ENCODE data around the gene HOXC11.

Gene HOXC11

DNA sequence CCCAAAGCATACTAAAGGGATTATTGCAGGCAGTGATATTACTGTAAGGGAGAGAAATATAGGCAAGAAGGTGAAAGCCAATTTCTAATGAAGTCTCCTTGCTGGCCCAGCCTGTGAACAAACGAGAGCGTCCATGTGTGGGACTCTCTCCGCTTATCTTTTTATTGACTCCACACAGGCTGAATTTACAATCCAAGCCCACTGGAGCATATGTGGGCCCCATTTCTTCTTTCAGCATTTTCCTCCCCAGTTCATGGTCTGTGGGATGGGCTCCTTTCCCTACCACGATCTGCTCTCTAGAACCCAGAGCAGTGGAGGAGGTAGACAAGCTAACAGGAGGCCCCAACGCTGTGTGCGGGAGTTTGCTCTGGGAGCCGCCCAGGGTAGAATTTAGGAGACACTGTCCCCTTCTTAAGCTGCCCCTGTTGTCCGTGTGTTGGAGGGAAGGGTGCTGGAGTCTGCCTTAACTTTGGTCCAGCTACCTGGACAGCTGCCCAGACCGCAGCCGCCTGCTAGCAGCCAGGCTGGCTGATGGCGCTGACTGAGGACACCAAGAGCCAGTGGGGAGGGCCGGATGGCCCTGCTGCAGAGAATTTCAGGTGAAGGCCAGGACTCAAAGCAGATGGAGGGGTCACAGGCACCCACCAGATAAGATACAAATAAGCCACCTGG is 3.2 kb upstream of the HOXC11 start:
- H3K36me3 ChIP-seq (replicated peaks) = no peaks in the 10 kb centered on the region
- no peaks in the 10 kb centered on the region for H3K9me3 ChIP-seq
- no peak for DNase-seq (ENCODE audit: low spot score in 2 of 2)
- in situ Hi-C loops (cut with MboI; ENCODE audit: low sequenced_read_pairs) = no loop called here
- no peaks in the 10 kb centered on the region for H3K27me3 ChIP-seq (ENCODE audit: low read depth)
- peaks cover 15% of the 10 kb centered on the region for H3K4me1 ChIP-seq
- H3K4me3 ChIP-seq = no peak overlapping the region

DNA sequence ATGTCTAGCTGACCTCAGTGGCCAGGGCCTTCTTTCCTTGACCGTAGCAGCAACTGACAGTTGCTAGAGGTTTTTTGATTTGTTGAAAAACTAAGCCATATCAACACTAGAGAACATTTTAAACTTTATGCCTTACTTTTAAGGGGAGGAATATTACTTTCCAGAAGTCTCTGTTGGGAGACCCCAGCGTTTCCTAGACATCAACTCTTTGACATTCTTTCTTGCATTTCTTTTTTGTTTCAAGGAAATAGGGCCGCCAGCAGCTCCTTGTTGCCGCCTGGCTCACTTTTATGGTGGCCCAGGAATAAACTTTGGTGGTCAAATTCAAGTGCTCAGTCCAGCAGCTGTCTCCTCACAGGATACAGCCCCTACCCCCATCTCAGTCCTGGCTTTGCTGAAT is 2.5 kb upstream of the HOXC11 start:
- DNase-seq (ENCODE audit: low spot score in 2 of 2) = no peak
- Histone ChIP-seq H3K9me3 (no peaks in the 10 kb centered on the region), H3K4me1 (peaks cover 9% of the 10 kb centered on the region), H3K27me3 (ENCODE audit: low read depth) (no peaks in the 10 kb centered on the region), H3K36me3 (replicated peaks) (no peaks in the 10 kb centered on the region), H3K4me3 (no peak overlapping the region)
- in situ Hi-C loops (cut with MboI; ENCODE audit: low sequenced_read_pairs) = no loop called here

DNA sequence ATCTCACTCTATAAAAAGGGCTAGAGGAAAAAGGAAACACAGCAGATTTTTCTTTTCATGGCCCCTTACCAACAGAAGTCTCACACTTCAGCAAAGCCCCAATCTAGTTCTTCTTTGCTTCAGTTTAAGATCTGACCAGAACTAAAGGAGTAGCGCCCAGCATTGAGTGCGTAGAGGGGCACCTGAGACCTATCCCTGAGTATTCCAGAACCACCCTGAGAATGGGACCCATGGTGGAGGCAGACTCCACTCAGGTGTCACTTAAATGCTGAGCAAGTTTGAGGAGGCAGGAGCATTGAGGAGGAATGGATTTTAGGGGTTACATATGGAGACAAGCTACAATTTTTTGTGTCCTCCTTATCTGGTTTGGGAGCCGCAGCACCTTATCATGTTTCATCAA is 1.8 kb upstream of the HOXC11 start:
- DNase-seq (ENCODE audit: low spot score in 2 of 2) = no peak
- Histone ChIP-seq H3K4me3 (no peak overlapping the region), H3K4me1 (peaks cover 5% of the 10 kb centered on the region), H3K27me3 (ENCODE audit: low read depth) (no peaks in the 10 kb centered on the region), H3K9me3 (no peaks in the 10 kb centered on the region), H3K36me3 (replicated peaks) (no peaks in the 10 kb centered on the region)
- in situ Hi-C loops (cut with MboI; ENCODE audit: low sequenced_read_pairs) = no loop called here

DNA sequence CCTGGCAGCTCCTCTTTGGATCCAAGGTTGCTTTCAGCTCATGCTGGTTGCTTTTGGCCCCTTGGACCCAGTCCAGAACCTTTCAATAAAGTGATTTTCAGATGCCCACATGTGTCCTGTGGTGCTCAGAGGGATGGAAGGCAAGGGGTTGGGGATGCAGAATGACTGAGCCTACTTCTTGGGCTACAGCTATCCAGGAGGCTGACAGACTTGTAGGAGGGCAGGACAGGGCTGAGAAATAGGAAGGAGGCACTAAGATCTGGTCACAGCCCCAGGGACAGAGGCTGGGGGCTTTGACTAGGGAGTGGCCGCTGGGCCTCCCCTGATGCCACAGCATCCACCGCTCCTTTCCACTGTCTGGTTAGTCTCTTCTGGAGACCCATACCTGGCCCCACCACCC is 1.2 kb upstream of the HOXC11 start:
- Histone ChIP-seq H3K27me3 (ENCODE audit: low read depth) (no peaks in the 10 kb centered on the region), H3K36me3 (replicated peaks) (no peaks in the 10 kb centered on the region), H3K4me3 (no peak overlapping the region), H3K9me3 (no peaks in the 10 kb centered on the region), H3K4me1 (peaks cover 5% of the 10 kb centered on the region)
- in situ Hi-C loops (cut with MboI; ENCODE audit: low sequenced_read_pairs) = no loop called here
- no peak for DNase-seq (ENCODE audit: low spot score in 2 of 2)

DNA sequence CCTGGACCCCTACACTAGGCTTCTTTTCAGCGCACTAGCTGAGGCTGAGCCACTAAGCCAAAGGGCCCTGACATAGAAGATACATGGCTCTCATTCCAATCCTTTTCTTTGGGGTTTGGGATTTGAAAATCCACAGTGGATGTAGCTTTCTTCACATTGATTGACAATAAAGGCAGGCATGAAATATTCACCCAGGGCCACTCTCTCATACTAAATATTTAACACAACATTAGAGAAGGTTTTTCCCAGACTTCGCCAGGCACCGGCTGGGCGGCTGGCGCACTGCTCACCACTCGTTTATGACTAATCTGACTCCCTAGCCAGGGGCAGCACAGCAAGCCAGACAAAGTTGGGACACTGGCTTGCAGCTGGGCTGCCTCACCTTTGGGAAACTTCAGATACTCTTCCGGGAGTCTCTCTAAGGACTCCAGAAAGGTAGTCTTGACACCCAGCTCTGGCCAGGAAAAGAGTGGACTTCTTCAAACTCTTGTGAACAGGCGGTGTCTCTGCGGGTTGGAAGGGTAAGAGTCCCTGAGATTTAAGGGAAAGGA is 699 bp upstream of the HOXC11 start:
- in situ Hi-C loops (cut with MboI; ENCODE audit: low sequenced_read_pairs) = no loop called here
- no peaks in the 10 kb centered on the region for H3K36me3 ChIP-seq (replicated peaks)
- no peaks in the 10 kb centered on the region for H3K9me3 ChIP-seq
- H3K4me3 ChIP-seq = no peak overlapping the region
- H3K27me3 ChIP-seq (ENCODE audit: low read depth) = no peaks in the 10 kb centered on the region
- DNase-seq (ENCODE audit: low spot score in 2 of 2) = no peak
- peaks cover 8% of the 10 kb centered on the region for H3K4me1 ChIP-seq

DNA sequence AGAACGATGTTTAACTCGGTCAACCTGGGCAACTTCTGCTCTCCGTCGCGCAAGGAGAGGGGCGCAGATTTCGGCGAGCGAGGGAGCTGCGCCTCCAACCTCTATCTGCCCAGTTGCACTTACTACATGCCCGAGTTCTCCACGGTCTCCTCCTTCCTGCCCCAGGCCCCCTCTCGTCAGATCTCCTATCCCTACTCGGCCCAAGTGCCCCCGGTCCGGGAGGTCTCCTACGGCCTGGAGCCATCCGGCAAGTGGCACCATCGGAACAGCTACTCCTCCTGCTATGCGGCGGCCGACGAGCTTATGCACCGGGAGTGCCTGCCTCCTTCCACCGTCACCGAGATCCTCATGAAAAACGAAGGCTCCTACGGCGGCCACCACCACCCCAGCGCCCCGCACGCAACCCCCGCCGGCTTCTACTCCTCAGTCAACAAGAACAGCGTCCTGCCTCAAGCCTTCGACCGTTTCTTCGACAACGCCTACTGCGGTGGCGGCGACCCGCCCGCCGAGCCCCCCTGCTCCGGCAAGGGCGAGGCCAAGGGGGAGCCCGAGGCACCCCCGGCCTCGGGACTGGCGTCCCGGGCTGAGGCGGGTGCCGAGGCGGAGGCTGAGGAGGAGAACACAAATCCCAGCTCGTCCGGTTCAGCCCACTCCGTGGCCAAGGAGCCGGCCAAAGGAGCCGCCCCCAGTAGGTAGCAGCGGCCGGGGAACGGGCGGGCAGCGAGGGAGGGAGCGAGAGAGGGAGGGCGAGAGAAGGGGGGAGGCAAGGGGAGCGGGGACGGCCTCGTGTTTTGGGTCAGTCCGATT is 513 bp downstream of the HOXC11 start:
- in situ Hi-C loops (cut with MboI; ENCODE audit: low sequenced_read_pairs) = no loop called here
- no peaks in the 10 kb centered on the region for H3K27me3 ChIP-seq (ENCODE audit: low read depth)

DNA sequence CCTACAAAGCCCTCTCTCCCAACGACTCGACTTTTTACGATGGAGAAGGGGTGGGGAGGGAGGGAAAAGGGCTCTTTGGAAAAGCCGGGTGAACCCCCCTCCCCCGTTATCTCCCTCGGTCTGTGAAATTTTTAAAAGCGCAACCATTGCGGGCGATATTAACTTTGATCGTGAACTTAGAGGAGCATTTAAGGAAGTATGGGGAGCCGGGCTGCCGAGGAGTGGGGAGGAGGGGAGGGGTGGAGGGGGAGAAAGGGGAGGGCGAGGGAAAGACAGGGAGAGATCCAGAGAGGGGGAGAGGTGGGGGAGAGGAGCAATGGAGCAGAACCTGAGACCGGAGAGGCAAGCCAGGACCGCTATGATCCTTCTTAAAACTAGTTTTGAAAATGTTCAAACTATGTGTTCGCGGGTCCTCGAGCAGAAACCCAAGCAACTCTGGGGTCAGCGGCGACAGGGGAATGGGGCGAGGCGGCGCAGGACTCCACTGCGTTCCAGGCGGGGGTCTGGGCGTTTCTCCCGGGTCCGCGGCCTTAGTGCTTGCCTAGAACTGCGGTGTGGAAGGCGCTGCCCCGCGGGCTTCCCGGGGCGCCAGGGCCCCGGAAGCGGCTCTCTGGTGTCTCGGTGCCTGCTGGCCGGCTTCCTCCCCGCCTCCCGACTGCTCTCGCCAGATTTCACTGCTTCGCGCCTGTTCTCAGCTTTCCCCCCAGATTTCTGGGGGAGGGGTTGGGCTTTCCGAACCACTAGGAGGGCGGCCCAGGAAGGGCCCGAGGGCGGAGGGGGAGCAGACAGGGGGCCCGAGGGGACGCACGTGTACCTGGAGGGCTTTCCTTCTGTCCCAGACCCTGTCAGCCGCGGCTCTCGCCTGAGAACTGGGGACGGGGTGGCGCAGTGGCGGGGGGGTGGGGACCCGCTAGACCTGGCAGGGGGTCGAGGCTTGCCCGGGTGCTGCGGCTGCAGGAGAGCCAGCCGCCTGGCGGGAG is 1.4 kb downstream of the HOXC11 start, which contains the start of gene HOTAIR:
Gene HOTAIR, minus strand, starts transcription at position 871 of the 980 bp plus-strand sequence.
- H3K27me3 ChIP-seq (ENCODE audit: low read depth) = no peaks in the 10 kb centered on the region
- peak in 1 of 2 experiments; percentile 53 for DNase-seq (ENCODE audit: low spot score in 2 of 2)

More for the DNA sequence above, 513 bp downstream of the HOXC11 start:
- Histone ChIP-seq H3K36me3 (replicated peaks) (no peaks in the 10 kb centered on the region), H3K4me3 (peak overlapping the region; percentile 27), H3K9me3 (no peaks in the 10 kb centered on the region), H3K4me1 (peaks cover 18% of the 10 kb centered on the region)
- DNase-seq (ENCODE audit: low spot score in 2 of 2) = peak in 1 of 2 experiments; percentile 65

DNA sequence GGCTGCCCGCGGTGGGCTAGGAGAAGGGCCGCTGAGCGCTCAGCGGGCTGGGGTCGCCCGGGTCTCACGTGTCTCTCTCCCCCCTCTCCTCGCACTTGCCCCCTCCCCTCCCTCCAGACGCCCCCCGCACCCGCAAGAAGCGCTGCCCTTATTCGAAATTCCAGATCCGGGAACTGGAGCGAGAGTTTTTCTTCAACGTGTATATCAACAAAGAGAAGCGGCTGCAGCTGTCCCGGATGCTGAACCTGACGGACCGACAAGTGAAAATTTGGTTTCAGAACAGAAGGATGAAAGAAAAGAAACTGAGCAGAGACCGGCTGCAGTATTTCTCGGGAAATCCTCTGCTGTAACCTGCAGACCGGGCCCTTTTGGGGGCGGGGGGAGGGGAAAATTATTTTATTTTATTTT is 2.1 kb downstream of the HOXC11 start:
- in situ Hi-C loops (cut with MboI; ENCODE audit: low sequenced_read_pairs) = loop anchor here (25.0 kb wide), 1 partner anchor 387 kb away; the partner anchor contains the start of gene GPR84
- DNase-seq (ENCODE audit: low spot score in 2 of 2) = no peak
- H3K27me3 ChIP-seq (ENCODE audit: low read depth) = no peaks in the 10 kb centered on the region

More for the DNA sequence above, 1.4 kb downstream of the HOXC11 start, which contains the start of gene HOTAIR:
- Histone ChIP-seq H3K4me3 (peak within 1 kb of the TSS; percentile 27), H3K4me1 (peaks cover 26% of the 10 kb centered on the region), H3K9me3 (no peaks in the 10 kb centered on the region), H3K36me3 (replicated peaks) (no peaks in the 10 kb centered on the region)
- in situ Hi-C loops (cut with MboI; ENCODE audit: low sequenced_read_pairs) = loop anchor here (25.0 kb wide), 1 partner anchor 388 kb away; the partner anchor contains the start of gene GPR84

DNA sequence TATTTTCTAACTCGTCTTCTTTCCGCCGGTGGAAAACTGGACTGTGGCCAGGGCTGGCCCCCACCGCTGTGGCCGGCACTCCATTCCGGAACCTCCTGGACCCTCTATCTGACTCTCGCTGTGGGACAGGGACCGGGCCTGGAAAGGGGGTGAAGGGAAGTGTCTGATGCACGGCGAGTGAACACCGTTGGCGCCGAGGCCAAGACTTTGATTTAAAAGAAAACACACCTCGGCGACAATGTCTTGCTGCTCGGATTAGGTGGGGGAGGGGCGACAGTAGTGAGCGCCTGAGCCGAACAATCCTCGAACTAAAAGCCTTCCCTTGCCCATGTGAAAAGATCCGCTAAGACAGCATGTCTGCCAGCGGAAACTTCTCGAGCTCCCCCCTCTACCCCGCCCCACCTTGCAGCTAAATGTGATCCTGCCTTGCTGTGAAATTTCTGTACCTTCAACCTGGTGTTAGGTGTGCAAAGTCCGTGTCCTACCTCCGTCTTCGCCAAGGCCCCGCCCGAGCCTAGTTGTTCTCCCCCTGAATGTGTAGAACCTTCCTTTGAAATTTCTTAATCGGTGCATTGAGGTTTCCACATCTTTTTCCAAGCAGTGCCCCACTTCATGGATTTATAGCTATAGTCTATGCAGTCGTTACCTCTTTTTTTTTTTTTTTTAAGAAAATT is 2.7 kb downstream of the HOXC11 start:
- H3K4me1 ChIP-seq = peaks cover 30% of the 10 kb centered on the region
- in situ Hi-C loops (cut with MboI; ENCODE audit: low sequenced_read_pairs) = loop anchor here (25.0 kb wide), 1 partner anchor 387 kb away; the partner anchor contains the start of gene GPR84
- no peak for DNase-seq (ENCODE audit: low spot score in 2 of 2)
- no peaks in the 10 kb centered on the region for H3K27me3 ChIP-seq (ENCODE audit: low read depth)
- no peaks in the 10 kb centered on the region for H3K9me3 ChIP-seq
- H3K4me3 ChIP-seq = no peak overlapping the region
- H3K36me3 ChIP-seq (replicated peaks) = no peaks in the 10 kb centered on the region

More for the DNA sequence above, 2.1 kb downstream of the HOXC11 start:
- Histone ChIP-seq H3K36me3 (replicated peaks) (no peaks in the 10 kb centered on the region), H3K9me3 (no peaks in the 10 kb centered on the region), H3K4me3 (no peak overlapping the region), H3K4me1 (peaks cover 30% of the 10 kb centered on the region)

DNA sequence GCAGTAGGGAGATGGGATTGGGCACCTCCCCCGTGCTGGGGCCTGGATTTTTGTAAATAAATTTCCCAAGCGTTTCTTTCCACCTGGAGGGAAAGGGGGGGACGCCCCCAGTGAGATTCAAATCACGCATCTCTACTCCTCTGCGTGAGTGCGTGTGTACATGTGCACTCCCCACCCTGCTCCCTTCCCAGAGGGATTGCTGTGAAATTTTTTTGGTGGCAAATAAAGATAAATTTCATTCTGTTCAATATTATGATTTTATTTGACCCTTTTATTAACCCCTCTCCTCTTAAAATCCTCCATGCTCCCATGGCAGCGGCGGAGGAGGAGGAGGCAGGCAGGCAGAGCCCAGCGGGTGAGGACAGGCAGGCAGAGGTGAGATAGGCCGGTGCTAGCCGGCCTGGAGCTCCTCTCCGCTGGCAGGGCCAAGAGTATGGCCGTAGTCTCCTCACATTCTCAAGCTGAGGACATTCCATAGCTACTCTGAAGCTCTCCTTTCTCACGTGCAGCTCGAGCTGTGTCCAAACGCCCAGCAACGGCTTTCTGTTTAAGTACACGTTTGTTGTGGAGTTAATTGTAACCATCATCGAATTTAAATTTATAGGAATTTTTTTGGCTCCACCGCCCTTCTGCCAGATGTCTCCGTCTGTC is 3.4 kb downstream of the HOXC11 start:
- Histone ChIP-seq H3K4me3 (no peak overlapping the region), H3K36me3 (replicated peaks) (no peaks in the 10 kb centered on the region), H3K4me1 (peaks cover 30% of the 10 kb centered on the region), H3K27me3 (ENCODE audit: low read depth) (no peaks in the 10 kb centered on the region), H3K9me3 (no peaks in the 10 kb centered on the region)
- in situ Hi-C loops (cut with MboI; ENCODE audit: low sequenced_read_pairs) = loop anchor here (25.0 kb wide), 1 partner anchor 386 kb away; the partner anchor contains the start of gene GPR84
- DNase-seq (ENCODE audit: low spot score in 2 of 2) = no peak

DNA sequence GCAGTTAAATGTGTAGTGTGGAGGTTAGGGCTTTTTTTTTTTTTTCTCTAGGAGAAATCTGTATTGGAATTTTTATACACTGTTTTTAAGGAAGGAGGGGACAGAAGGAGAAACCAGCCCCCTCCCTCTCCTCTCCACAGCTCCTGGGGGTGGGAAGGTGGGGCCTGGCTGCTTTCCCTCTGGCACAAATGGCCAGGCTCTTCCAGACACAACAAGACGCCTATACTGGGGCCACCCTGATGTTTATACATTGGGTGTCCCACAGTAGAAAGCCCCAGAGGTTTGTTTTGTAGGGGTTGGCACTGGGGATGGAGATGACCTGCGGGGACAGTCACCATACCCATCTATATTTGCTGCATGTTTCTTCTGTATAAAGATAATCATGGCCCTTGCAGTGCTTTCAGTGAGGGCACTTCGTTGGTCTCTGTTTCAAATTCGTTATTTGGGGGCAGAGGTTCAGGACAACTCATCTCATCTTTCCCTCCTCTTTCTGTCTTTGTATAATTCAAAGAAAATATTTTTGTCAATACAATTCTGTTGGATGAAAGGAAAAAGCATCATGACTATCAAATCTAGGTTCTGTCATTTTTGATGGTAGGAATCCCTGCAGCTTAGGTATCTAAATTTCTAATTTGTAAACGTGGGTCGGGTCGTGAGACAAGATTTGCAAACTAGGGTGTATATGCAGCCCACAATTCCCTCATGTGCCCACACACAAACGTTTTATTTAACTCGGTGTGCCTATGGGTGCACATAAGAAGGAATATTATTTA is 4.1 kb downstream of the HOXC11 start:
- H3K27me3 ChIP-seq (ENCODE audit: low read depth) = no peaks in the 10 kb centered on the region

More for the DNA sequence above, 4.1 kb downstream of the HOXC11 start:
- Histone ChIP-seq H3K36me3 (replicated peaks) (no peaks in the 10 kb centered on the region), H3K4me1 (peaks cover 30% of the 10 kb centered on the region), H3K4me3 (no peak overlapping the region), H3K9me3 (no peaks in the 10 kb centered on the region)
- DNase-seq (ENCODE audit: low spot score in 2 of 2) = no peak
- in situ Hi-C loops (cut with MboI; ENCODE audit: low sequenced_read_pairs) = loop anchor here (25.0 kb wide), 1 partner anchor 385 kb away; the partner anchor contains the start of gene GPR84
